Measurements from ENCODE around the gene GET4.

GET4 gene

DNA sequence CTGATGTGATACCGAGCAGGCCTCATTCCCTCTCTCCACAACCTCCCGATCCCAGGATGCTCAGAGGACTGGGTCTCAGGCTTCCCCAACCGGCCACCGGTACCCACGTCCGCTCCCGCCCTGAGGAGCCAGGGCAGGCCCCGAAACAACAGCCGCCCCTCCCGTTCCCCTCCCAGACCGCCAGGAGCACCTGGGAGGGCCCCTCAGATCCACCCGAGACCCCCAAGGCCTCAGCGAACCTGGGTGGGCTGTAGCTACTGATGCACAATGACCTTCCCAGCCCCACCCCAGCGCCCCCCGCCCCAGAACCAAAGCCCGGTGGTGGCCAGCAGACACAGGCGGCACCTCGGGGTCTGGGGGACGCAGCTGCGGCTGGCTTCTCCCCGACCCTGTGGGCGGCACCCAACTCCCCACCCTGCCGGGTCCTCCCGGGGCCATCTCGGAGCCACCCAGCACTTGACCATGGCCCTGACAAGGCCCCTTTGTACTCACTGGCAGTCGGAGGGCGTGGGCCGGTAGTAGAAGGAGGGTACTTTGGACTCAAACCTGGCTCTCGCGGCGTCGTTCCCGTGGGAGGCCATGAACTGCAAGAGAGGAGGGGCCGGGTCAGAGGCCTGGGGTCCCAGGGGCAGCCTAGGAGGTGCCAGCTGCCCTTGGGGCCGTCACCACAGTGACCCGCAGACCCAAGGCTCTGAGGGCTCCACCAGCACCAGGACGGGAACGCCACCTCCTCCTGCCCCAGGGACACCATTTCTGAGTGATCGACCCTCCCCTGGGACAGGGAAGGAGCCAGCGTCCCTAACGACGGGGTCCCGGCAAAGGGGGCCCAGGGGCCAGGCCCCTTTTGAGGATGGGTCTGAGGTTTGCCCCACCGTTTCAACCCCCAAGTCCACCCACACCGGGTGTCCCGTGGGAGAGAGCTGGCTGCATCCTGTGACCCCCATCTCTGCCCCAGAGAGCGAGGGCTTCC, 50.0 kb downstream of the GET4 start:
- H2AFZ ChIP-seq (ENCODE audit: low read depth, low read length): no peak overlapping the region
- peak overlapping the region; percentile 85 for H3K4me2 ChIP-seq (ENCODE audit: low read length)
- H3K79me2 ChIP-seq (ENCODE audit: low read length): no peaks in the 10 kb centered on the region
- no peak overlapping the region for H3K27ac ChIP-seq (ENCODE audit: low read length)
- H3K4me1 ChIP-seq (ENCODE audit: low read length): peaks cover 64% of the 10 kb centered on the region
- H3K9ac ChIP-seq (ENCODE audit: low read length): no peak overlapping the region
- H3K9me3 ChIP-seq (ENCODE audit: insufficient read depth, low read length): no peaks in the 10 kb centered on the region
- TF ChIP-seq, protein P1, sequence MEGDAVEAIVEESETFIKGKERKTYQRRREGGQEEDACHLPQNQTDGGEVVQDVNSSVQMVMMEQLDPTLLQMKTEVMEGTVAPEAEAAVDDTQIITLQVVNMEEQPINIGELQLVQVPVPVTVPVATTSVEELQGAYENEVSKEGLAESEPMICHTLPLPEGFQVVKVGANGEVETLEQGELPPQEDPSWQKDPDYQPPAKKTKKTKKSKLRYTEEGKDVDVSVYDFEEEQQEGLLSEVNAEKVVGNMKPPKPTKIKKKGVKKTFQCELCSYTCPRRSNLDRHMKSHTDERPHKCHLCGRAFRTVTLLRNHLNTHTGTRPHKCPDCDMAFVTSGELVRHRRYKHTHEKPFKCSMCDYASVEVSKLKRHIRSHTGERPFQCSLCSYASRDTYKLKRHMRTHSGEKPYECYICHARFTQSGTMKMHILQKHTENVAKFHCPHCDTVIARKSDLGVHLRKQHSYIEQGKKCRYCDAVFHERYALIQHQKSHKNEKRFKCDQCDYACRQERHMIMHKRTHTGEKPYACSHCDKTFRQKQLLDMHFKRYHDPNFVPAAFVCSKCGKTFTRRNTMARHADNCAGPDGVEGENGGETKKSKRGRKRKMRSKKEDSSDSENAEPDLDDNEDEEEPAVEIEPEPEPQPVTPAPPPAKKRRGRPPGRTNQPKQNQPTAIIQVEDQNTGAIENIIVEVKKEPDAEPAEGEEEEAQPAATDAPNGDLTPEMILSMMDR (IDR thresholded peaks at IDR 0.05; ENCODE audit: low read depth, low read length): no peak
- TF ChIP-seq EZH2phosphoT487 (IDR thresholded peaks at IDR 0.05; ENCODE audit: low read depth): no peak
- no peaks in the 10 kb centered on the region for H3K36me3 ChIP-seq (replicated peaks; ENCODE audit: low read depth, low read length)
- peaks cover 43% of the 10 kb centered on the region for H3K27me3 ChIP-seq (ENCODE audit: low read depth, low read length)
- no peaks in the 10 kb centered on the region for H4K20me1 ChIP-seq (ENCODE audit: insufficient read depth, low read length)
- H3K4me3 ChIP-seq (ENCODE audit: low read length): no peak overlapping the region

DNA sequence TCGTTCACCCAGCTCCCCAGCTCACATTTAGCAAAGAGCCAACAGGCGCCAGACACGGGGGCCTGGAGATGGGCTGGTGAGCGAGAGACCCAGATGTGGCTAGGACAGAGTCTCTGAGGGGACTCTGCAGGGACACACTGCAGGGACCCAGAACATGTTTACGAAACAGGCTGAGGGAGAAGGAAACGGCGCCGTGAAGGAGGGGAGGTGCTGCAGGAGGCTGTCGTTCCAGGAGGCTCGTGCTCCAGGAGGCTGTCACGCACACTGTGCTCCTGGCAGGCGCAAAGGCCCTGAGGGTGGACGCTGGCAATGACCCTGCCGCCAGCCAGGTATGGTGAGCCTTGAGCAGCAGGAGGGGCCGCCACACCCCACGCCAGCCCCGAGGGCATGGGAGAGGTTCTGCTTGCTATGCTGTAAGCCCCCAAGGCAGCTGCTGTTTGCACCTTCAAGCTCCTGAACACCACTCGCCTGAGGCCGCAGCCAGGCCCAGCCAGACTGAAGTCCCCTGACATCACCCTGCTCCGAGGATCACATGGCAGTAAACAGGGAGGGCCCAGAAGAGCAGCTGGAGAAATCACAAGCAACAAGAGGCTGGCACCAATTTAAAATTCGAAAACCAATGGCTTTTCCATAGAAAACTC, 50.8 kb downstream of the GET4 start:
- Histone ChIP-seq H3K79me2 (ENCODE audit: low read length) (no peaks in the 10 kb centered on the region), H4K20me1 (ENCODE audit: insufficient read depth, low read length) (no peaks in the 10 kb centered on the region), H3K36me3 (replicated peaks; ENCODE audit: low read depth, low read length) (no peaks in the 10 kb centered on the region), H3K9ac (ENCODE audit: low read length) (no peak overlapping the region), H3K4me2 (ENCODE audit: low read length) (peak overlapping the region; percentile 22), H3K27me3 (ENCODE audit: low read depth, low read length) (peaks cover 35% of the 10 kb centered on the region), H3K4me1 (ENCODE audit: low read length) (peaks cover 57% of the 10 kb centered on the region), H3K4me3 (ENCODE audit: low read length) (no peak overlapping the region), H3K27ac (ENCODE audit: low read length) (no peak overlapping the region), H2AFZ (ENCODE audit: low read depth, low read length) (no peak overlapping the region), H3K9me3 (ENCODE audit: insufficient read depth, low read length) (no peaks in the 10 kb centered on the region)
- no peak for TF ChIP-seq EZH2phosphoT487 (IDR thresholded peaks at IDR 0.05; ENCODE audit: low read depth)
- TF ChIP-seq, protein P1 (IDR thresholded peaks at IDR 0.05; ENCODE audit: low read depth, low read length): no peak

DNA sequence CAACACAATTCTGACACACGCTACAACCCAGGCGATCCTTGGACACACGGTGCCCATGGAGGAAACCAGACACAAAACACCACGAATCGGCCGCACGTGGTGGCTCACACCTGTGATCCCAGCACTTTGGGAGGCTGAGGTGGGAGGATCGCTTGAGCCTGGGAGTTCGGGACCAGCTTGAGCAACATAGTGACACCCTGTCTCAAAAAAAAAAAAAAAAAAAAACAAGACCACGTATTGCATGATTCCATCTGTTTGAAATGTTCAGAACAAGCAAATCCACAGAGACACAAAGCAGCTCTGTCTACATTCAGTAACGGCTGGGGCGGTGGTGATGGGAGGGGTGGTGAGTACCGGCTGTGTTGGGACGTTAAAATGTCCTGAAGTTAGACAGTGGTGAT, 53.0 kb downstream of the GET4 start:
- Histone ChIP-seq H3K27me3 (ENCODE audit: low read depth, low read length) (peaks cover 32% of the 10 kb centered on the region), H3K4me3 (ENCODE audit: low read length) (no peak overlapping the region), H3K27ac (ENCODE audit: low read length) (no peak overlapping the region), H3K4me2 (ENCODE audit: low read length) (peak overlapping the region; percentile 39; the same call in 1 of the 2 replicates), H3K4me1 (ENCODE audit: low read length) (peaks cover 38% of the 10 kb centered on the region), H3K9me3 (ENCODE audit: insufficient read depth, low read length) (no peaks in the 10 kb centered on the region), H2AFZ (ENCODE audit: low read depth, low read length) (no peak overlapping the region), H3K9ac (ENCODE audit: low read length) (no peak overlapping the region), H3K79me2 (ENCODE audit: low read length) (no peaks in the 10 kb centered on the region), H3K36me3 (replicated peaks; ENCODE audit: low read depth, low read length) (no peaks in the 10 kb centered on the region), H4K20me1 (ENCODE audit: insufficient read depth, low read length) (no peaks in the 10 kb centered on the region)
- TF ChIP-seq EZH2phosphoT487 (IDR thresholded peaks at IDR 0.05; ENCODE audit: low read depth): no peak
- TF ChIP-seq, protein P1 (IDR thresholded peaks at IDR 0.05; ENCODE audit: low read depth, low read length): no peak
